Hypothalamus (tissue), 51 donors: ENCODE results near the gene DAG1.

ENCODE experiments used
- DNase-seq, 51 donors: peaks; one replicate each; lab custom pipeline; 2025; lab: John Stamatoyannopoulos, UW

The DAG1 gene

DNA sequence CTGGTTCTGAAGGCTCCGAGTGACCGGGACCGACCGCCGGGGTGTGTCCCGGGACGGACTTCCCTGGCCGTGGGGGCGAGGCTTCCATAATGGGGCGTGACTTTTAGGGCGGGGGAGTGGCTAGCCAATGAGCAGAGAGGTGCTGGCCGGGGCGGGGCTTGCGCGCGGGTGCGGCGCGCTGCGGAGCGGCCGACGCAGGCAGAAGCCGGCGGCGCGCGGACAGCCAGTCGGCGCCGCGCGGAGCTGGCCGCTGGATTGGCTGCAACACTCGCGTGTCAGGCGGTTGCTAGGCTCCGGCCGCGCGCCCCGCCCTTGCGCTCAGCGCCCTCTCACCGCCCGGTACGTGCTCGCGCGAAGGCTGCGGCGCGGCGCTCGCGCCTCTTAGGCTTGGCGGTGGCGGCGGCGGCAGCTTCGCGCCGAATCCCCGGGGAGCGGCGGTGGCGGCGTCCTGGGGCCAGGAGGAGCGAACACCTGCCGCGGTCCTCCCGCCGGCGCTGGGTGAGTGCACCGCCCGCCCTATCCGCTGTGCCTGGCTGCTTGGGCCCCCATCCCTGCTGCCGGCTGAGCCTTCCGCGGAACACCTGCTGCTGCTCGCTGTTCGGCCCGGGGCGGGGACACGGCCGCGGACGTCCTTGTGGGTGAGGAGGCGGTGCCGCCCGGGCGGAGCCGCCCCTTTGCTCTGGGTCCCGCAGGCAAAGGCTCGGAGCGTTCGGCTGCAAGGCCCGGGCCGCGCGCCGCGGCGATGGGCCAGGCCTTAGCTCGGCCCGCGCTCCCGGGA is at the start of gene DAG1:
Gene DAG1, plus strand, starts transcription at position 332 of the 778 bp plus-strand sequence. CDS start 40,268 bp downstream, outside the sequence.
- peak; percentile 62 to 99 (median 93) for DNase-seq

DNA sequence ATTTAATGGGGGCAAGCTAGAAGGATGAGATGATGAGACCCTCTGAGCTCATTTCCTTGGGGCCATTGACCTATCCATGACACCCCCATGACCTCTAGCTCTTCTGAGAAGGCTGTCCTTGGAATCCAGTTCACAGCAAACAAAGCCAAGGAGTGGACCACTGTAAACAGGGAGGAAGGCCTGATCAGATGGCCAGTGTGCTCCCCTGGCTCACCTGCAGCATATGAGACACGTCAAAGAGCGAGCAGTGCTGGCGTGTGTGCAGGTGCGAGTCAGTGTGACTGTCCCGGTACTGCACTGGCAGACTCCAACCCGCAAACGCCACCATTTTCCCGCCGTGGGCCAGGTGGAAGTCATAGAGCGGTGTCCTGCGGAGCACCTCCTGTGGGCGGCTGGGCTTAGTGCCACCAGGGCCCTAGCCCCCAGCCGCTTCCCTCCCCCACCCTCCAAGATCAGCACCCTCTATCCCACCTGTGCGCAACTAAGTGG is 48.1 kb upstream of the DAG1 start:
- no peak for DNase-seq

DNA sequence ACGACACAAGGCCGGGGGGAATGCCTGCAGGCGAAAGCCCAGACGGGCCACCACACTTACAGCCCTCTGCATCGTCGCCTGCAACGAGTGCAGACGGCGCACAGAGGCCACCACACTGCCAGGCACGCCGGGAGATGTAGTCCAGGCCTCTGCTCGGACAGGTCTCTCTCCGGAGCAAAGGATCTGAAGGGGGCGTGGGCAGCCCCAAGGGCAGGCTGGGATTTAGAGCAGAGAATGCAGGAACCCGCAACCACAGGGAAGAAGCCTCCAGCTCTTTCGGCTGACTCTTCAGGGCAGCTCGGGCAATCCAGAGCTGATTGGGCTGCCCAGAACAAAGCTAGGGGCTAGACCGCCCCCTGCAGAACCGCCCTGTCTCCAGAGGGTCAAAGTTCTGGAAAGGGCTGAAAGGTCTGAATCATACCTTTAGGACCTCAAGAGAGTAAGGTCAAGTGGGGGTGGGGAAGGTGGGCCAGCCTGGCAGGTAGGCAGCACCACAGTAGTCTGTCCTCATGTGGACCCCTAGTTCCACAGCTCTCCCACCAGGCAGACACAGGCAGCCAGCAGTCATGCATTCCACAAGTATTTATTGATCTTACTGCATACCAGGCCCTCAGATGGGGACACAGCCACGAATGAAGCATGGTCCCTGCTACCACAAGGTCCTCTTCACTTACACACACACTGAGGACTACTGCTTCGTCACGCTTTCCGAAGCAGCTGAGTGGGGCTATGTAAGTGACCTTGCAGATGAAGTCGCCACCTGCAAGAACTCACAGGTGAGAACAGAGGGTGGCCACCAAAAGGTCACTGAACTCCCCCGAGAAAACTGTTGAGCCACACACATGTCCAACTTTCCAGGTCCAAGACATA is 47.5 kb upstream of the DAG1 start, which contains the start of gene AMT:
Gene AMT, minus strand, starts transcription at position 95 of the 870 bp plus-strand sequence. Its CDS starts 23 bp downstream, at position 72.
- peak in 32 of 51 donors; percentile 5 to 54 (median 22) for DNase-seq

DNA sequence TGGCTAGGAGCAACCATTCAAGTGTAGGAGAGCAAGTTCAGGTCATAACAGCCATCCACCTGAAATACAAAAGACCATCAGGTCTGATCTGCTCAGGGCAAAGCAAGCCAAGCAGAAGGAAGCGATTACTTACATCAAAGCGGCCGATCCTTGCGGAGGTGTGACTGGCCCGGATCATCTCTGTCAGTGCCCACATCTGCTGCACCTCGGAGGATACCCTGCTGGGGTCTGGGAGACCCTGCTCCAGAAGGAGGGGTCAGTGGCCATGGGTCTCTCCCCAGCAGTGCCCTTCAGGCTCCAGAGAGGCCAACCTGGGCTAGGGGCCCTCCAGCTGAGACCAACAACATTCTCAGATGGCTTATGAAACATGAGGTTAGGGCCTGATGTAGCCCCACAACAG is 45.3 kb upstream of the DAG1 start:
- DNase-seq, result no peak

GRCh38 chr3:49427586-49427985 is 42.5 kb upstream of the DAG1 start:
- no peak for DNase-seq

GRCh38 chr3:49428752-49429080 is 41.4 kb upstream of the DAG1 start:
- DNase-seq, result peak in 1 of 51 donors; percentile 32

GRCh38 chr3:49434731-49435130 is 35.3 kb upstream of the DAG1 start:
- no peak for DNase-seq

DNA sequence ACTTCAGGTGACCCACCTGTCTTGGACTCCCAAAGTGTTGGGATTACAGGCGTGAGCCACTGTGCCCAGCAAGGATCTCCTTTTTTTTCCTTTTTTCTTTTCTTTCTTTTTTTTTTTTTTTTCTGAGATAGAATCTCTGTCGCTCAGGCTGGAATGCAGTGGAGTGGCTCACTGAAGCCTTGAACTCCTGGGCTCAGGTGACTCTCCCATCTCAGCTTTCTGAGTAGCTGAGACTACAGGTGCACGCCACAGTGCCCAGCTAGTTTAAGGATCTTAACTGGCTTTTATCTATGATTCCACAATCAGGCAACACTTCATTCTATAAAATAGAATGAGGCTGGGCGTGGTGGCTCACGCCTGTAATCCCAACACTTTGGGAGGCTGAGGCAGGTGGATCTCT is 24.7 kb upstream of the DAG1 start:
- DNase-seq, result no peak

- DNase-seq, result no peak
Observed at GRCh38 chr3:49453621-49454020, 16.4 kb upstream of the DAG1 start.

GRCh38 chr3:49454458-49454857 is 15.6 kb upstream of the DAG1 start:
- DNase-seq, result no peak

- no peak for DNase-seq
Observed at GRCh38 chr3:49454898-49455681, 15.0 kb upstream of the DAG1 start.

DNA sequence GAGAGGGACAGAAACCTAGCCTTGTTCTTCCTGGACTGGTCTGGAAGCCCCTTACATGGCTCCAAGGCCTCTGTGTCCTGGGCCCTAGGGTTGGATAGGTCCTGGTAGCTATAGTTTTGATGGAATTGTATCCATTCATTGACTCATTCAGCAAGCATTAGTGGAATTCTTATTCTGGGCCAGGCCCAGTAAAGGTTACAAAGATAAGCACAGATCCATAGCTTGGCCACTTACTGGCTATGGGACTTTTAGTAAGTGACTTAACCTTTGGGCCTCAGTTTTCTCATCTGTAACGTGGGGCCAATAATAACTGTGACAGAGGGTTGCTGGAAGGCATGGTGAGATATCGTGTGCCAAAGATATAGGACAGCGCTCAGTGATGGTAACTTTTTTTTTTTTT is 13.6 kb upstream of the DAG1 start:
- no peak for DNase-seq

GRCh38 chr3:49460188-49460890 is 9.7 kb upstream of the DAG1 start:
- DNase-seq, result no peak

- no peak for DNase-seq
Observed at GRCh38 chr3:49460956-49461355, 9.1 kb upstream of the DAG1 start.

DNA sequence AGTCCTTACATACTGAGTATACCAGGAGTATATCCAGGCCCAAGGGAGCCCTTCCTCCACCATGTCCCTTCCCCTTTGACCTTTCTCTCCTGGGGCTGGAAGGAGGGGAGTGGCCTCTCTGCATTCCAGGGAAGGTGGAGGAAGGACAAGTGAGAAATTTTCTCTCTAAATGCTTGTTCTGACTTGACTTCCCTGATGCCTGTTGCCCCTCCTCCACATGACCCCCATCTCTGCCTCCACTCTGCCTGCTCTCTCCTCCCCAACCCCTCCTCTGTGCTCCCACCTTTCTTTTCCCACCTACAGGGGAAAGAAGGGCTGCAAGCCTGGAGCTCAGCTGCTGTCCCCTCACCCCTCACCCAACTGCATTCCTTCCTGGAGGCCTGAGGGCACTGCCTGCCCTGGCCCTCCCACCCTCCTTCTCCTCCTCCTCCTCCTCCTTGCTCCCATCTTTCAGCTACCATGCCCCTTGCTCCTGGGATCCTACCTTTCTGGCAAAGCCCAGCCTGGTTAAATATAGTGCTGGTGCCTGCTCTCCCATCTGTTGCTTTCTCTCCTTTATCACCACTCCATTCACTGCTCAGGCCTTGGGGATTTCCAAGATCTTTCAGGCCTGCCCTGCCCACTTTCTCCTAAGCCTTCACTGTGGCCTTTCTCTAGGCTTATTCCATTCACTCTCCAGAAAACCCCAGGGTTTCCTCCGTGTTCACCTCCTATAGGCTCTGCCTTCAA is 8.5 kb upstream of the DAG1 start:
- DNase-seq, result no peak

DNA sequence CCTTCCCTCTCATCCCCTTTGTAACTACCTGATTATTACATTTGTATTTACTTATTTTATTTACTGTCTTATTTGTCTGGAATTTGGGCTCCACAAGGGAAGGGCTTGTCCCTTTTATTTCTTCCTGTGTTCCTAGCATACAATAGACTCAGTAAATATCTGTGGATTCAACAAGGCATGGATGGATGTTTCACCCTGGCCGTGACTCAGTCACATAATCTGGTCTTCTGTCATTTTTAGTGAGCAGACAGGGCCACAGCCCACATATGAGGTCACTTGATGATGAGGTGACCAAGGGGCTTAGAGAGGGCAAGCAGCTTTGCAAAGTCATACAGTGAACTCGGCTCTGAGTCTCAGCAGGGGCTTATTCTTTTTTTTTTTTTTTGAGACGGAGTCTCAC is 7.8 kb upstream of the DAG1 start:
- no peak for DNase-seq

- peak in 15 of 51 donors; percentile 6 to 39 (median 14) for DNase-seq
Observed at GRCh38 chr3:49465270-49466034, 4.6 kb upstream of the DAG1 start.

GRCh38 chr3:49466085-49466484 is 4.0 kb upstream of the DAG1 start:
- DNase-seq, result no peak
